H9 (cell line): ENCODE results near the gene NEK6. TPM values are rescaled to one million over a fixed set of nuclear protein-coding genes. Genes with fewer than 3 reads are reported as not detected.
A peak's percentile ranks its signal among the peaks of the same experiment; 100 is the strongest.

Experiments
- DNase-seq: peaks from one replicate; pipeline ENCODE4 v3.0.0-alpha.2; 2017
- H2AFZ ChIP-seq: one replicate; pipeline ENCODE4 v1.6.1; 2013; ENCODE audit warnings: mild to moderate bottlenecking, low read length, control low read depth, moderate library complexity
- H2AK5ac ChIP-seq: 2 replicates; pipeline ENCODE4 v1.6.1; 2013; ENCODE audit warnings: low read length, control low read depth, mixed read lengths; ENCODE audit not compliant: insufficient read length
- H2BK120ac ChIP-seq: one replicate; pipeline ENCODE4 v1.6.1; 2013; ENCODE audit warnings: low read depth, mild to moderate bottlenecking, low read length, control low read depth, inconsistent platforms; ENCODE audit not compliant: poor library complexity, severe bottlenecking
- H2BK12ac ChIP-seq: 2 replicates; pipeline ENCODE4 v1.6.1; 2013; ENCODE audit warnings: low read length, control low read depth, mixed read lengths, low read depth; ENCODE audit not compliant: insufficient read length
- H2BK15ac ChIP-seq: 2 replicates; pipeline ENCODE4 v1.6.1; 2013; ENCODE audit warnings: low read depth, low read length, control low read depth
- H2BK20ac ChIP-seq: one replicate; pipeline ENCODE4 v1.6.1; 2013; ENCODE audit warnings: low read depth, mild to moderate bottlenecking, low read length, control low read depth, inconsistent platforms; ENCODE audit not compliant: poor library complexity, severe bottlenecking
- H2BK5ac ChIP-seq: 2 replicates; pipeline ENCODE4 v1.6.1; 2013; ENCODE audit warnings: low read length, control low read depth, mixed read lengths; ENCODE audit not compliant: insufficient read length
- H3K14ac ChIP-seq: 2 replicates; pipeline ENCODE4 v1.6.1; 2013; ENCODE audit warnings: low read length, control low read depth; ENCODE audit not compliant: insufficient read depth
- H3K18ac ChIP-seq: 2 replicates; pipeline ENCODE4 v1.6.1; 2013; ENCODE audit warnings: low read depth, mild to moderate bottlenecking, mixed read lengths, low read length, control low read depth; ENCODE audit not compliant: insufficient read length
- H3K23ac ChIP-seq: 2 replicates; pipeline ENCODE4 v1.6.1; 2013; ENCODE audit warnings: low read length, control low read depth, mixed read lengths, low read depth; ENCODE audit not compliant: insufficient read length
- H3K23me2 ChIP-seq: 2 replicates; pipeline ENCODE4 v1.6.1; 2013; ENCODE audit warnings: low read depth, mild to moderate bottlenecking, mixed read lengths, low read length, control low read depth; ENCODE audit not compliant: insufficient read length, poor library complexity, severe bottlenecking
- H3K27ac ChIP-seq: 2 replicates; pipeline ENCODE4 v1.5.1; 2013; ENCODE audit warnings: low read length, control low read depth, mixed read lengths, low read depth; ENCODE audit not compliant: insufficient read length
- H3K27me3 ChIP-seq: 2 replicates; pipeline ENCODE4 v1.6.1; 2013; ENCODE audit warnings: low read length, control low read depth, inconsistent platforms; ENCODE audit not compliant: insufficient read depth
- H3K4ac ChIP-seq: 2 replicates; pipeline ENCODE4 v1.6.1; 2013; ENCODE audit warnings: low read depth, mild to moderate bottlenecking, control low read depth, inconsistent platforms, low read length, moderate library complexity
- H3K4me1 ChIP-seq: 2 replicates; pipeline ENCODE4 v1.6.1; 2013; ENCODE audit warnings: low read length, control low read depth, inconsistent platforms; ENCODE audit not compliant: insufficient read depth
- H3K4me2 ChIP-seq: 2 replicates; pipeline ENCODE4 v1.6.1; 2013; ENCODE audit warnings: low read length, control low read depth, mixed read lengths; ENCODE audit not compliant: insufficient read length, insufficient read depth
- H3K56ac ChIP-seq: 2 replicates; pipeline ENCODE4 v1.6.1; 2013; ENCODE audit warnings: low read depth, mild to moderate bottlenecking, mixed read lengths, low read length, control low read depth; ENCODE audit not compliant: insufficient read length
- H3K79me1 ChIP-seq: 2 replicates; pipeline ENCODE4 v1.6.1; 2013; ENCODE audit warnings: low read depth, mild to moderate bottlenecking, moderate library complexity, low read length, control low read depth, inconsistent platforms; ENCODE audit not compliant: insufficient read depth, poor library complexity, severe bottlenecking
- H3K79me2 ChIP-seq: 2 replicates; pipeline ENCODE4 v1.6.1; 2013; ENCODE audit warnings: low read length, control low read depth, inconsistent platforms; ENCODE audit not compliant: insufficient read depth
- H3K9ac ChIP-seq: 2 replicates; pipeline ENCODE4 v1.6.1; 2013; ENCODE audit warnings: low read length, control low read depth, mixed read lengths; ENCODE audit not compliant: insufficient read length; ENCODE audit errors: extremely low read depth
- H3K9me3 ChIP-seq: one replicate; pipeline ENCODE4 v1.6.1; 2013; ENCODE audit warnings: low read depth, low read length, inconsistent platforms; ENCODE audit not compliant: control insufficient read depth
- H3T11ph ChIP-seq: one replicate; pipeline ENCODE4 v1.6.1; 2013; ENCODE audit warnings: mild to moderate bottlenecking, low read length, control low read depth, inconsistent platforms
- H4K20me1 ChIP-seq: one replicate; pipeline ENCODE4 v1.6.1; 2013; ENCODE audit not compliant: control insufficient read depth, insufficient read length, insufficient read depth
- H4K5ac ChIP-seq: 2 replicates; pipeline ENCODE4 v1.6.1; 2013; ENCODE audit warnings: low read depth, mild to moderate bottlenecking, mixed read lengths, low read length, control low read depth; ENCODE audit not compliant: insufficient read length
- H4K8ac ChIP-seq: replicated peaks from 2 replicates; pipeline ENCODE4 v1.6.1; 2013; ENCODE audit warnings: low read length, control low read depth, mixed read lengths, low read depth; ENCODE audit not compliant: insufficient read length
- H4K91ac ChIP-seq: 2 replicates; pipeline ENCODE4 v1.6.1; 2013; ENCODE audit warnings: low read depth, mild to moderate bottlenecking, moderate library complexity, mixed read lengths, low read length, control low read depth; ENCODE audit not compliant: insufficient read length
- H3K27ac Mint-ChIP-seq, 3 experiments: 2 replicates in 2 of 3; 3 replicates in 1 of 3; pipeline ENCODE4 v1.8.0; 2020 to 2021; ENCODE audit warnings: mixed read lengths in 3 of 3, mild to moderate bottlenecking in 1 of 3, moderate library complexity in 1 of 3
- H3K27me3 Mint-ChIP-seq: 2 replicates; pipeline ENCODE4 v1.8.0; 2021; ENCODE audit warnings: low read depth, mild to moderate bottlenecking, moderate library complexity, mixed read lengths
- H3K36me3 Mint-ChIP-seq, 3 experiments: 2 replicates in 2 of 3; 3 replicates in 1 of 3; pipeline ENCODE4 v1.8.0; 2020 to 2021; ENCODE audit warnings: low read depth in 3 of 3, mixed read lengths in 3 of 3; ENCODE audit not compliant: insufficient read depth in 1 of 3
- H3K4me1 Mint-ChIP-seq, 2 experiments: 2 replicates each; pipeline ENCODE4 v1.8.0; 2020; ENCODE audit warnings: mixed read lengths in 2 of 2
- H3K4me3 Mint-ChIP-seq, 2 experiments: 2 replicates in 1 of 2; 3 replicates in 1 of 2; pipeline ENCODE4 v1.8.0; 2020 to 2021; ENCODE audit warnings: mild to moderate bottlenecking in 2 of 2, mixed read lengths in 2 of 2, moderate library complexity in 1 of 2
- H3K9me3 Mint-ChIP-seq, 2 experiments: 2 replicates in 1 of 2; 3 replicates in 1 of 2; pipeline ENCODE4 v1.8.0; 2020; ENCODE audit warnings: mild to moderate bottlenecking in 2 of 2, mixed read lengths in 2 of 2, moderate library complexity in 1 of 2
- WGBS: extraction: QIAGEN DNeasy Blood & Tissue Kit; methylation state at CpG from one replicate; pipeline ENCODE4 v1.1.7; 2013; ENCODE audit warnings: missing lambda C conversion rate, low lambda C conversion rate, mixed read lengths; ENCODE audit not compliant: insufficient read length; ENCODE audit errors: extremely low coverage; 5-methylcytosine and 5-hydroxymethylcytosine counted together
- total RNA-seq: library from RNA; stranded (reverse); gene quantifications from 2 replicates; pipeline ENCODE4 v1.2.1, GENCODE V29; 2021
- TF ChIP-seq, protein P1 (sequence below): fragments of 200-600 bp; sonication (generic); conservative IDR thresholded peaks from 3 replicates; pipeline ENCODE4 v1.8.0; 2021; ENCODE audit warnings: antibody characterized with exemption, mild to moderate bottlenecking

The NEK6 gene
- total RNA-seq, 1 experiment from 2014 or later, result 14.3 TPM

DNA sequence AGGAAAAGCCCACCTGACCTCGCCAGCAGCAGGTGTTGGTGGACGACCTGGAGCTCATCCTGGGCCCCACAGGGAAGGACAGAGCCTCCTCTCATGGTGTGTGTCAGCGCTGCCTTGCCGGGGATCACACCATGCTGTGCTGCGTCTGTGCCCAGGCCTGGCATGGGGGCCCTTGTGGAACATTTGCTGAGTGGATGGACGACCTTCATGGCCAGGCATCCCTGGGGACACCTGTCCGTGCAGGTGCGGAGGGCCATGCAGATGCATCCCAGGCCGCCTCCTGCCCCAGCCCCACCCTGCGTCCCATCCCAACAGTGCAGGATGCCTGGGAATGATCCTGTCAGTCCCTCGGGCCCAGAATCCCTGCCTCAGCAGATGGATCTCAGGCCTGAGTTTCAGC is 73.8 kb downstream of the NEK6 start:
- Histone ChIP-seq H3K23ac (no peak overlapping the region), H2BK15ac (no peak overlapping the region), H2BK12ac (no peak overlapping the region), H4K8ac (no peak overlapping the region), H3K27ac (no peak overlapping the region), H4K5ac (no peak overlapping the region), H3K14ac (no peak overlapping the region; the same call in 1 of the 2 replicates), H3K56ac (no peak overlapping the region), H3T11ph (no peak overlapping the region), H2BK120ac (no peak overlapping the region), H3K4me2 (no peak overlapping the region), H3K9me3 (no peaks in the 10 kb centered on the region), H3K4ac (no peak overlapping the region), H4K91ac (no peak overlapping the region), H3K79me2 (no peaks in the 10 kb centered on the region), H3K18ac (no peak overlapping the region), H3K79me1 (no peaks in the 10 kb centered on the region), H3K23me2 (no peaks in the 10 kb centered on the region), H3K27me3 (no peaks in the 10 kb centered on the region), H2AFZ (no peak overlapping the region), H3K9ac (no peak overlapping the region), H2AK5ac (no peak overlapping the region), H4K20me1 (no peaks in the 10 kb centered on the region), H2BK5ac (no peak overlapping the region), H3K4me1 (no peaks in the 10 kb centered on the region), H2BK20ac (no peak overlapping the region)
- TF ChIP-seq, protein P1, sequence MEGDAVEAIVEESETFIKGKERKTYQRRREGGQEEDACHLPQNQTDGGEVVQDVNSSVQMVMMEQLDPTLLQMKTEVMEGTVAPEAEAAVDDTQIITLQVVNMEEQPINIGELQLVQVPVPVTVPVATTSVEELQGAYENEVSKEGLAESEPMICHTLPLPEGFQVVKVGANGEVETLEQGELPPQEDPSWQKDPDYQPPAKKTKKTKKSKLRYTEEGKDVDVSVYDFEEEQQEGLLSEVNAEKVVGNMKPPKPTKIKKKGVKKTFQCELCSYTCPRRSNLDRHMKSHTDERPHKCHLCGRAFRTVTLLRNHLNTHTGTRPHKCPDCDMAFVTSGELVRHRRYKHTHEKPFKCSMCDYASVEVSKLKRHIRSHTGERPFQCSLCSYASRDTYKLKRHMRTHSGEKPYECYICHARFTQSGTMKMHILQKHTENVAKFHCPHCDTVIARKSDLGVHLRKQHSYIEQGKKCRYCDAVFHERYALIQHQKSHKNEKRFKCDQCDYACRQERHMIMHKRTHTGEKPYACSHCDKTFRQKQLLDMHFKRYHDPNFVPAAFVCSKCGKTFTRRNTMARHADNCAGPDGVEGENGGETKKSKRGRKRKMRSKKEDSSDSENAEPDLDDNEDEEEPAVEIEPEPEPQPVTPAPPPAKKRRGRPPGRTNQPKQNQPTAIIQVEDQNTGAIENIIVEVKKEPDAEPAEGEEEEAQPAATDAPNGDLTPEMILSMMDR, result no peak
- Mint-ChIP-seq H3K9me3 (no peaks in the 10 kb centered on the region), H3K4me3 (peak overlapping the region in 1 of 2 experiments; percentile 54; a peak in 2 of 5 replicates), H3K36me3 (peaks cover 0 to 4% (median 0%) of the 10 kb centered on the region in 3 experiments; a peak in 2 of 7 replicates), H3K4me1 (peaks cover 8 to 12% of the 10 kb centered on the region in 2 experiments; a peak in 3 of 4 replicates), H3K27ac (peak overlapping the region in 1 of 3 experiments; percentile 22; a peak in 1 of 7 replicates), H3K27me3 (no peaks in the 10 kb centered on the region)
- WGBS, result no CpG with 5 or more reads among the region's 11 CpGs
- no peak for DNase-seq
